ENCODE results near the gene MCRIP2.

The MCRIP2 gene

DNA sequence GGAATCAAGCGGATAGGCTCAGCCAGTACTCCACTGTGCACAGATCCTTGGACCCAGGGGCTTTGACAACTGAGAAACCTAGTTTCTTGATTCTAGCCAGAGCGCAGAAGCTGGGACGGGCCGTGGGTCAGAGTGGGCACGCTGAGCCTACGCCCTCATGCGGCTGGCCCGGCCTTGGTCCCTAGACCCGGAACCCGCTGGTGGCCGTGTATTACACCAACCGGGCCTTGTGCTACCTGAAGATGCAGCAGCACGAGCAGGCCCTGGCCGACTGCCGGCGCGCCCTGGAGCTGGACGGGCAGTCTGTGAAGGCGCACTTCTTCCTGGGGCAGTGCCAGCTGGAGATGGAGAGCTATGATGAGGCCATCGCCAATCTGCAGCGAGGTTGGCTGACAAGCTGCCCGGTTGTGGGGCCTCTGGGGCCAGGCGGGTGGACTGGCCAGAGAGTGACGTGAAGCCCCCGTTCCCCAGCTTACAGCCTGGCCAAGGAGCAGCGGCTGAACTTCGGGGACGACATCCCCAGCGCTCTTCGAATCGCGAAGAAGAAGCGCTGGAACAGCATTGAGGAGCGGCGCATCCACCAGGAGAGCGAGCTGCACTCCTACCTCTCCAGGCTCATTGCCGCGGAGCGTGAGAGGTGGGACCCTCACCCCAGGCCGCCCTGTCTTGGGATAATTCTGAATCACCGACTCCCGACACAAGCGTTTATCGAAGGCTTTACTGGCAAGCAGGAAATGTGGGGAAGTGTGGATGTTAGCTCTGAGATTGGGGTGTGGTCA lies 39.5 kb downstream of the MCRIP2 start:
- no peak for DNase-seq (ENCODE audit: low read depth)
- peak overlapping the region; percentile 73 for H3K4me3 ChIP-seq (ENCODE audit: low read length)
- TF ChIP-seq, protein P1, sequence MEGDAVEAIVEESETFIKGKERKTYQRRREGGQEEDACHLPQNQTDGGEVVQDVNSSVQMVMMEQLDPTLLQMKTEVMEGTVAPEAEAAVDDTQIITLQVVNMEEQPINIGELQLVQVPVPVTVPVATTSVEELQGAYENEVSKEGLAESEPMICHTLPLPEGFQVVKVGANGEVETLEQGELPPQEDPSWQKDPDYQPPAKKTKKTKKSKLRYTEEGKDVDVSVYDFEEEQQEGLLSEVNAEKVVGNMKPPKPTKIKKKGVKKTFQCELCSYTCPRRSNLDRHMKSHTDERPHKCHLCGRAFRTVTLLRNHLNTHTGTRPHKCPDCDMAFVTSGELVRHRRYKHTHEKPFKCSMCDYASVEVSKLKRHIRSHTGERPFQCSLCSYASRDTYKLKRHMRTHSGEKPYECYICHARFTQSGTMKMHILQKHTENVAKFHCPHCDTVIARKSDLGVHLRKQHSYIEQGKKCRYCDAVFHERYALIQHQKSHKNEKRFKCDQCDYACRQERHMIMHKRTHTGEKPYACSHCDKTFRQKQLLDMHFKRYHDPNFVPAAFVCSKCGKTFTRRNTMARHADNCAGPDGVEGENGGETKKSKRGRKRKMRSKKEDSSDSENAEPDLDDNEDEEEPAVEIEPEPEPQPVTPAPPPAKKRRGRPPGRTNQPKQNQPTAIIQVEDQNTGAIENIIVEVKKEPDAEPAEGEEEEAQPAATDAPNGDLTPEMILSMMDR (conservative IDR thresholded peaks at IDR 0.05; ENCODE audit: low read depth, low read length), result peak; percentile 11

DNA sequence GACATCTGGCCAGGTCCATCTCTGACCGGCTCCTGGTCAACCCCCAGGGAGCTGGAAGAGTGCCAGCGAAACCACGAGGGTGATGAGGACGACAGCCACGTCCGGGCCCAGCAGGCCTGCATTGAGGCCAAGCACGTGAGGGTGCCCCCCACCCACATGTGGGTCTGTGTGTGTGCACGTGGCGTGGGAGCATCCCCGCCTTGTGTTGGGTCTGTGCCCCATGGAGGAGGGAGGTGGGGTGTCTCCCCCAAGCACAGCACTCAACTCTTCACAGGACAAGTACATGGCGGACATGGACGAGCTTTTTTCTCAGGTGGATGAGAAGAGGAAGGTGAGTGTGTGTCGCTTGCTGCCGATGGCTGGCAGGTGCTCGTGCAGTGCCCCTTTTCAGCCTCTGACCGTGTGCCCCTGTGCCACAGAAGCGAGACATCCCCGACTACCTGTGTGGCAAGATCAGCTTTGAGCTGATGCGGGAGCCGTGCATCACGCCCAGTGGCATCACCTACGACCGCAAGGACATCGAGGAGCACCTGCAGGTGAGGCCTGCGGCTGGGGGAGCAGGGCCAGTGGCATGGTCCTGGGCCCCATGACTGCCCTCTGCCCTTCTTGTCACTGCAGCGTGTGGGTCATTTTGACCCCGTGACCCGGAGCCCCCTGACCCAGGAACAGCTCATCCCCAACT lies 40.3 kb downstream of the MCRIP2 start:
- no peak for DNase-seq (ENCODE audit: low read depth)
- H3K4me3 ChIP-seq (ENCODE audit: low read length), result peak overlapping the region; percentile 73
- TF ChIP-seq, protein P1 (conservative IDR thresholded peaks at IDR 0.05; ENCODE audit: low read depth, low read length), result no peak

DNA sequence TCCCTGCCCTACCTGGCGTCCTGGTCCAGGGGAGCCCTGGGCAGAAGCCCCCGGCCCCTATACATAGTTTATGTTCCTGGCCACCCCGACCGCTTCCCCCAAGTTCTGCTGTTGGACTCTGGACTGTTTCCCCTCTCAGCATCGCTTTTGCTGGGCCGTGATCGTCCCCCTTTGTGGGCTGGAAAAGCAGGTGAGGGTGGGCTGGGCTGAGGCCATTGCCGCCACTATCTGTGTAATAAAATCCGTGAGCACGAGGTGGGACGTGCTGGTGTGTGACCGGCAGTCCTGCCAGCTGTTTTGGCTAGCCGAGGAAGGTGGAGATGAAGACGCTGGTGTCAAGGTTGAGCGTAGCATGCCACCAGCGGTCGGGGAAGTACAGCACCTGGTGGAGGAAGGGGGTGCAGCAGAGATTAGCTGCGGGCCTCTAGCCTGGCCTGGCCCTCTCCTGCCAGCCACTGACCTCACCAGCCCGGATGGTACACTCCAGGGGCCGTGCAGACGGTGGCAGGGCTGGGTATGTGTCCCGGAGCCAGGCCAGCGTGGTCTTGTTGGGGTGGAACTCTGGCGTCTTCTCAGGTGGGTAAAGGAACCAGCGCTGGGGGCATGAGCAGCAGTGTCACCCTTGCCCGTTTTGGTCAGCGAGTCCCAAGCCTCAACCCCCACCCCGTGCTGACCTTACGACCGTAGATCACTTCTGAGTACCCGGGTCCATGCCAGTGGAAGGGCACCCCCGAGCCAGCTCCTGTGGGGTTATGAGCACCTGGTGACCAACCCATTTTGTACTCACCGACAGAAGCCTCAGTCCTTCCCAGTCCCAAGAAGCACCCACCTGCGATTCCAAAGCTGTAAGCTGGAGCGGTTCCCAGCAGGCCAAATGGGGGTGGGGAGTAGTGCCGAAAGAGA lies 41.1 kb downstream of the MCRIP2 start:
- TF ChIP-seq, protein P1 (conservative IDR thresholded peaks at IDR 0.05; ENCODE audit: low read depth, low read length), result no peak
- DNase-seq (ENCODE audit: low read depth), result no peak
- peak overlapping the region; percentile 53 for H3K4me3 ChIP-seq (ENCODE audit: low read length)

DNA sequence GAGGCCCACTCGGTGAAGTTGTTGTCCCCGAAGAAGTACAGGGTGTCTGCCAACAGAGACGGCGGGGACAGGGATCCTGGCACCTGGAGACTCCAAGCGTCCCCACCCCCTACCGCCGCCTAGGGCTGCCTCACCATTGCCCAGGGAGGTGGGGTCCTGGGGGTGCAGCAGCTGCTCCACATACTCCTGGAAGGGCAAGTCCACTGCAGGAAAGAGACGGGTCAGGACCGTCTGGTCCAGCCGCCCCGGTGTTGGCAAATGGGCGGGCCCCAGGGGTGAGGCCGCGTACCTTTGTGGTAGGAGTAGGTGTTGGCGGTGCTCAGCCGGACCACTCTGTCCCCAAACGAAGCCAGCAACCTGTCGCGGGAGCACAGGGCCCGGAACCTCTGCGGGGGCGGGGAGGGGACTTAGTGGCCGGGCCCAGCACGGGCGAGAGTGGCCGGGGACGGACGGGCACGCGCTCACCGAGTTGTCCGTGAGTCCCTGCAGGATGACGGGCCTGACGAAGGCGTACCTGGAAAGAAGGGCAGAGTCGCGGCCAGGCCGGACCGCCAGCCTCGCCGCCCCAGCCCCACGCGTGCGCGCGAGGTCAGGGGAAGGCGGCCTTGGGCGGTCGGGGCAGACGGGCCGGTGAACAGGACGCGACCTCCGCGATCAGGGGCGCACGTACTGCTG lies 41.9 kb downstream of the MCRIP2 start:
- H3K4me3 ChIP-seq (ENCODE audit: low read length), result peak overlapping the region; percentile 53
- TF ChIP-seq, protein P1 (conservative IDR thresholded peaks at IDR 0.05; ENCODE audit: low read depth, low read length), result no peak

DNA sequence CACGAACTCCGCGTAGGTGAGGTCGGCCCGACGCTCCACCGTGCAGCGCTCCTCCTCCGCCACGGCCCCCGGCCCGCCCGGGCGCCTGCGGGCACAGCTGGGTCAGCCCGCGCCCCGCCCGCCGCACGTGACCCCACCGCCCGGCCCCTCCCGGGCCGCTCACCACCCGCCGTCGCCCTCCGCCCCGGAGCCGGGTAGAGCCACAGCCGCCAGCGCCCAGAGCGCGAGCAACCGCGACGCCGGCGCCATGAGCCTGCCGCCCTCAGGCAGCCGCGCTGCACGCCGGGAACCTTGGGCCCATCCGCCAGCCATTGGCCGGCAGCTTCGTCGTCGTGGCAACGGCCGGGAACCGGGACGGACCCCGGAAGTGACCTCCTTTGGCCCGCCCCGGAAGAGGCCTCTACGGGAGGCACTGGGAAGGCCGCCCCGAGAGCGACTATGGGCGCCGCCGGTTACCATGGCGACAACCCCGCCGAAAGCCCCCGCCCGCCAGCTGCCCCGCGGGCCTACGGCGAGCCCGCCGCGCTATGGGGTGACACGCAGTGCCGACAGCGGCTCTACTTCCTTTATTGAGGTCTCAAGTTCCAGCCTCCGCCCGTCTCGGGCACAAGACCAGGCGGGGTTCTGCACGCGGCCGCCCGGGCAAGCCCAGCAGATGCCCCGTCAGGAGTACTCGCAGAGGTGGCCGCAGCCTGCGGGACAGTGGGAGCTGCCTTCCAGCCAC lies 42.6 kb downstream of the MCRIP2 start, which contains the start of gene JMJD8:
Gene JMJD8, minus strand, starts transcription at position 264 of the 724 bp plus-strand sequence. Its CDS starts 15 bp downstream, at position 249.
- DNase-seq (ENCODE audit: low read depth), result peak; percentile 69
- H3K4me3 ChIP-seq (ENCODE audit: low read length), result peak within 1 kb of the TSS; percentile 53
- TF ChIP-seq, protein P1 (conservative IDR thresholded peaks at IDR 0.05; ENCODE audit: low read depth, low read length), result no peak

More for the DNA sequence above, 41.9 kb downstream of the MCRIP2 start:
- no peak for DNase-seq (ENCODE audit: low read depth)

Data from retinal pigment epithelial cell (primary cell).